NCI-H1436 treated with DMSO at 0.1 percent for 48 hours (cell line): ENCODE results near the gene EPHX1.
"Not testable (repeated sequence)": the region's sequence is repeated elsewhere in the genome, so short reads cannot be mapped to it uniquely, and the experiment has no call there.

Experiments
- DNase-seq: peaks from one replicate; lab custom pipeline; 2025; lab: John Stamatoyannopoulos, UW

EPHX1 gene

GRCh38 chr1:225881081-225881958, 71.4 kb downstream of the EPHX1 start:
- DNase-seq = no peak

GRCh38 chr1:225881959-225882693, 72.2 kb downstream of the EPHX1 start, which contains the start of gene TMEM63A:
Gene TMEM63A (minus strand): TSS chr1:225882380. CDS start chr1:225877580, 4,800 bp downstream.
- DNase-seq = no peak

GRCh38 chr1:225882694-225883615, 73.0 kb downstream of the EPHX1 start:
- DNase-seq = no peak

GRCh38 chr1:225883616-225884265, 73.8 kb downstream of the EPHX1 start:
- DNase-seq = no peak

GRCh38 chr1:225885336-225885735, 75.4 kb downstream of the EPHX1 start:
- DNase-seq = no peak

- DNase-seq = no peak
These were observed 76.5 kb downstream of the EPHX1 start for GRCh38 chr1:225886159-225887029.

- no peak for DNase-seq
These were observed 77.0 kb downstream of the EPHX1 start for GRCh38 chr1:225887030-225887314.

GRCh38 chr1:225887554-225888288, 77.8 kb downstream of the EPHX1 start:
- DNase-seq = not testable (repeated sequence)

- DNase-seq = no peak
These were observed 78.5 kb downstream of the EPHX1 start for GRCh38 chr1:225888289-225888897.

GRCh38 chr1:225888898-225889601, 79.1 kb downstream of the EPHX1 start, which contains the start of gene LEFTY1:
Gene LEFTY1 (minus strand): TSS chr1:225889146. CDS start chr1:225889066, 80 bp downstream.
- DNase-seq = no peak

- DNase-seq = no peak
These were observed 79.8 kb downstream of the EPHX1 start for GRCh38 chr1:225889743-225890142.

- no peak for DNase-seq
These were observed 80.7 kb downstream of the EPHX1 start for GRCh38 chr1:225890346-225891228.

- DNase-seq = no peak
These were observed 81.5 kb downstream of the EPHX1 start for GRCh38 chr1:225891229-225891972.

GRCh38 chr1:225892307-225892706, 82.4 kb downstream of the EPHX1 start:
- DNase-seq = no peak
